ENCODE results near the gene PRPH.
"Not testable (repeated sequence)": the region's sequence is repeated elsewhere in the genome, so short reads cannot be mapped to it uniquely, and the experiment has no call there.

The PRPH gene

DNA sequence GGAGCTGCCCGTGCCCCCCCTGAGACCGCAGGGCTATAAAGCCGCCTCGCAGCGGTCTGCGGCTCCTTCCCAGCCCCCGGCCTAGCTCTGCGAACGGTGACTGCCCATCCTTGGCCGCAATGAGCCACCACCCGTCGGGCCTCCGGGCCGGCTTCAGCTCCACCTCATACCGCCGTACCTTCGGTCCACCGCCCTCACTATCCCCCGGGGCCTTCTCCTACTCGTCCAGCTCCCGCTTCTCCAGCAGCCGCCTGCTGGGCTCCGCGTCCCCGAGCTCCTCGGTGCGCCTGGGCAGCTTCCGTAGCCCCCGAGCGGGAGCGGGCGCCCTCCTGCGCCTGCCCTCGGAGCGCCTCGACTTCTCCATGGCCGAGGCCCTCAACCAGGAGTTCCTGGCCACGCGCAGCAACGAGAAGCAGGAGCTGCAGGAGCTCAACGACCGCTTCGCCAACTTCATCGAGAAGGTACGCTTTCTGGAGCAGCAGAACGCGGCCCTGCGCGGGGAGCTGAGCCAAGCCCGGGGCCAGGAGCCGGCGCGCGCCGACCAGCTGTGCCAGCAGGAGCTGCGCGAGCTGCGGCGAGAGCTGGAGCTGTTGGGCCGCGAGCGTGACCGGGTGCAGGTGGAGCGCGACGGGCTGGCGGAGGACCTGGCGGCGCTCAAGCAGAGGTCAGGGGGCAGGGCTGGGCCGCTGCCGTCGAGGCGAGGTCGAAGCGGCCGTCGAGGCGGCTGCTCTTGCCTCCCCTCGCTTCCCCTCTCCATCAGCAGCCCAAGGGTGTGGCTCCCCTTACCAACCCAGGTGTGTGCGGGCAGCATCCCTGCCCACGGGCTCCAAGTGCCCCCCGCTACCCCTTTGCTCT is at the start of gene PRPH:
PRPH (plus strand) TSS at position 66 of the 855 bp plus-strand sequence; CDS start at position 120, 54 bp downstream.
- no peak for DNase-seq (ENCODE audit: low spot score)

GRCh38 chr12:49251357-49251756 is 43.6 kb upstream of the PRPH start:
- DNase-seq (ENCODE audit: low spot score), result no peak

DNA sequence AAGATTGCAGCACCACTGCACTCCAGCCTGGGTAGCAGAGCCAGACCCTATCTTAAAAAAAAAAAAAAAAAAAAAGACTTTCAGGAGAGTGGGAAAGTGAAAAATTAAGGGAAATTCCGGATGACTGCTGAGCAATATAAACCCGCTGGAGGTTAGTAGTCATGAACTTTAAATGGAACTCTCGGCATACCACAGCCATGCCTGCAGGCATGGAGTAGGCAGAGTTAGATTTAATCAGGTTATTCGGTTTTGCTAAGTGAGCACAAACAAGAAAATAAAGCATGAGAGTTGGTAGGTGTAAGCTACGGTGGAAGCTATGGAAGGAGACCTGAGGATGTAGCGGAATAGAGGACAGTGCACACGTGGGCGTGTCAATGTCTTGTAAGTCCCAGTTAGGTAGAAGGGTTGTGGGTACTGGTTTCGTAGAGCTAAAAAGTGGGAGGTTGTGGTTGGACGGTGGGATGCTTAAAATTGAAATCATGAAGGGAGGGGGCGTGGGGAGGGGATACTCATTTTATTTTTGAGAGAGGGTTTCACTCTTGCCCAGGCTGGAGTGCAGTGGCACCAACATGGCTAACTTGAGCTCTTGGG is 41.8 kb upstream of the PRPH start:
- DNase-seq (ENCODE audit: low spot score), result no peak

GRCh38 chr12:49255456-49255855 is 39.5 kb upstream of the PRPH start:
- not testable (repeated sequence) for DNase-seq (ENCODE audit: low spot score)

GRCh38 chr12:49255857-49256637 is 38.9 kb upstream of the PRPH start:
- peak; percentile 9 for DNase-seq (ENCODE audit: low spot score)

- not testable (repeated sequence) for DNase-seq (ENCODE audit: low spot score)
Observed at GRCh38 chr12:49257508-49258184, 37.3 kb upstream of the PRPH start.

DNA sequence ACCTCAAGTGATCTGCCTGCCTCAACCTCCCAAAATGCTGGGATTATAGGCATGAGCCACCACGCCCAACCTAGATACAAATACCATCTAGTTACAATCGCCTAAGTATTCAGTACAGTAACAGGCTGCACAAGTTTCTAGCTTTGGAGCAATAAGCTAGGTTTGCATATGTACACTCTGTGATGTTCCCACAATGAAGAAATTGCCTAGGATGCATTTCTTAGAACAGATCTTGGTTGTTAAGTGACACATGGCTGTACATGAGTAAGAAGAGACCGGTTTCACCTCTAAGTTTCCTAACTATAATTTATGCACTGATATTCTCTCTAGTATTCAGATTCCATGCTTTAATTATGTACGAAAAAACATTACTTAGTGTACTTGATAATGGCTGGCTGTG is 35.5 kb upstream of the PRPH start:
- DNase-seq (ENCODE audit: low spot score), result no peak

DNA sequence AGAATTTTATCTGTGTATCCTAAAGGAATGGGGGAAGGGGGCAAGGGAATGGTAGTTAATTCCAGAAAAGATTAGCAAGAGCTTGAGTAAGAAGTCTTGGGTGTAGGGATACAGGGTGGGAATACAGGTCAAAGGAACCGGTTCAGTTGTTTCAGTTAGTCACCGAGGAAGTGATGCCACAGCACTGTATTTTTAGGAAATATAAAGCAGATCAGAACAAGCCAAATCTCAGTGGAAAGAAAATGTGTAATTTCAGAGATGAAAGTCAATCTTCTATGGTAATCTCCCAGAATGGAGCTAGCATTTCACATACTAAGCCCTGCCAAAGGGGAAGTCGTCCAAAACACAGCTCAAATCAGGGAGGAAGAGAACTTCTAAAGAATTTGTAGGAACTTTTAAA is 34.8 kb upstream of the PRPH start:
- DNase-seq (ENCODE audit: low spot score), result no peak

- DNase-seq (ENCODE audit: low spot score), result no peak
Observed at GRCh38 chr12:49260571-49261363, 34.2 kb upstream of the PRPH start.

GRCh38 chr12:49261721-49262120 is 33.2 kb upstream of the PRPH start:
- DNase-seq (ENCODE audit: low spot score), result no peak

- DNase-seq (ENCODE audit: low spot score), result no peak
Observed at GRCh38 chr12:49263400-49263763, 31.6 kb upstream of the PRPH start.

- no peak for DNase-seq (ENCODE audit: low spot score)
Observed at GRCh38 chr12:49264466-49264872, 30.5 kb upstream of the PRPH start.

DNA sequence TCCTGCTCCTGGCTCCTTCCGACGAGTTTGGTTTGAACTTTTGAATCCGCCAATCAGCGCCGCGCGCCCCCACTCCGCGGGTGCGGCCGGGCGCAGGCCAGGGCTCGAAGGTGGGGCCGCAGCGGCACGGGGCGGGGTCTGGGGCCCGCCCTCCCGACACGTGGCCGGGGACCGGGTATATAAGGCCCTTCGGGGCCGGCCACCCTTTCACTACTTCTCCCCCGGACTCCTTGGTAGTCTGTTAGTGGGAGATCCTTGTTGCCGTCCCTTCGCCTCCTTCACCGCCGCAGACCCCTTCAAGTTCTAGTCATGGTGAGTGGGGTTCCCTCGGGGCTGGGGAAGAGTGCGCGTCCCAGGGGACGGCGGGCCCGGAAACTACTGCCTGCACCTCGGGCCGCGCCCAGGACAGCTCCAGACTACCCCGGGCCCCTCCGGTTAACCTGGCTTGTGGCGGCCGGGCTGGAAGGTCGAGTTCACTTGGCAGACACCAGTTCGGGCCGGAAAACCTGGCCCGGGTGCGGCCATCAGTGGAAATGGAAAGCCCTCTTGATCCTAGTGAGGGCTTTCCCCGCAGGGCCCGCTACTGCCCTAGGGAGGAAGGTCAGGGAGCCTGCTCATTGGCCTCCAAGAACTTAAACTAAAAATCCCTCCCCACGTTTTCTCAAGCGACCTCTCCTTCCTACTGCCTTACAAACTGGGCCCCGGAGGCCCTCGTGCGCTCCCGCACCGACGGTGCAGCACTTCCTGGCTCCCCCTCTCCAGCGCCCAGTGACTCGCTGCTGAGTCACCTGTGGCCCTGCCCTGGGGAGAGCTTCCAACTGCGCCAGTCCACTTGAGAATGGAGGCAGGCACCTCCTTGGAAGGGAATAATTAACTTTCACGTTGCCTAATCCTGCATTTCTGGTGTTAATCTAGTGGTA is 29.8 kb upstream of the PRPH start, which contains the start of gene TUBA1C:
TUBA1C (plus strand) TSS at position 210 of the 920 bp plus-strand sequence; CDS start at position 310, 100 bp downstream.
- peak; percentile 58 for DNase-seq (ENCODE audit: low spot score)

DNA sequence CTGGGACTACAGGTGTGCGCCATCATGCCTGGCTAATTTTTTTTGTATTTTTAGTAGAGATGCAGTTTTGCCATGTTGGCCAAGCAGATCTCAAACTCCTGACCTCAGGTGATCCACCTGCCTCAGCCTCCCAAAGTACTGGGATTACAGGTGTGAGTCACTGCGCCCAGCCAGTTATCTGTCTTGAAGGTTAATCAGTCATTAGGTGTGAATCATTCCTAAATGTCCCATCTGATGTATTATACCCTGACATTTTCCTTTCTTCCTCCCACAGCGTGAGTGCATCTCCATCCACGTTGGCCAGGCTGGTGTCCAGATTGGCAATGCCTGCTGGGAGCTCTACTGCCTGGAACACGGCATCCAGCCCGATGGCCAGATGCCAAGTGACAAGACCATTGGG is 25.8 kb upstream of the PRPH start:
- not testable (repeated sequence) for DNase-seq (ENCODE audit: low spot score)

GRCh38 chr12:49272790-49273725 is 21.9 kb upstream of the PRPH start:
- DNase-seq (ENCODE audit: low spot score), result no peak

GRCh38 chr12:49273726-49274395 is 21.1 kb upstream of the PRPH start:
- no peak for DNase-seq (ENCODE audit: low spot score)

DNA sequence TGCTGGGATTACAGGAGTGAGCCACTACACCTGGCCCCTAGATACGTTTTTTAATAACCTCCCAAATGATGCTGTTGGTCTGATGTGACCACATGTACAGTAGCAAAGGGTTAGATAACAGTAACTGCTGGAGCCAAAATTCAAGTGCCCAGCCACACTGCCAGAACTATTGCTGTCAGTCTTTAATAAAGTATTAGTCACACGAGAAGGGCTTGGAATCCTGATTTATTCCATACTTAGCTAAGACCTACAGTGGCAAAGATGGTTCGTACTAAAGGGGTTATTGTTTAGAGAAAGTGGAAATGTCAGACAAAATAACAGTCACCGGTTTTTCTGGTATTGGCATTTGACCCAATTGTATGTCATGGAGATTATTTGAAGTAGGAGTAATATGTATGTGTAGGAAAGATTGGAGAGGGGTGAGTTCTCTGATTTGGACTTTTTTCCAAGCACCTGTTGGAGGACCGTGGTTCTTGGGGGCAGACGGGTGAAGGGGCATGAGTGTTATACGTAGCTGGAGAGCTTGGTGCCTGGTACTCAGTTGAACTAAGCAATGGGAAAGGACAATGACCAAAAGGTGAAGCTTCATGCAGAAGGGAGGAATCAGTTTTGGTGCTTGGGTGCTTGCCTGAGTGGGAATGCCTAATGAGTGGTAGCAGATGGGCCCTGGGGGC is 20.4 kb upstream of the PRPH start:
- DNase-seq (ENCODE audit: low spot score), result no peak

All from globus pallidus (tissue), 1 donor.